Measurements from ENCODE around the gene PDGFA.

The PDGFA gene

DNA sequence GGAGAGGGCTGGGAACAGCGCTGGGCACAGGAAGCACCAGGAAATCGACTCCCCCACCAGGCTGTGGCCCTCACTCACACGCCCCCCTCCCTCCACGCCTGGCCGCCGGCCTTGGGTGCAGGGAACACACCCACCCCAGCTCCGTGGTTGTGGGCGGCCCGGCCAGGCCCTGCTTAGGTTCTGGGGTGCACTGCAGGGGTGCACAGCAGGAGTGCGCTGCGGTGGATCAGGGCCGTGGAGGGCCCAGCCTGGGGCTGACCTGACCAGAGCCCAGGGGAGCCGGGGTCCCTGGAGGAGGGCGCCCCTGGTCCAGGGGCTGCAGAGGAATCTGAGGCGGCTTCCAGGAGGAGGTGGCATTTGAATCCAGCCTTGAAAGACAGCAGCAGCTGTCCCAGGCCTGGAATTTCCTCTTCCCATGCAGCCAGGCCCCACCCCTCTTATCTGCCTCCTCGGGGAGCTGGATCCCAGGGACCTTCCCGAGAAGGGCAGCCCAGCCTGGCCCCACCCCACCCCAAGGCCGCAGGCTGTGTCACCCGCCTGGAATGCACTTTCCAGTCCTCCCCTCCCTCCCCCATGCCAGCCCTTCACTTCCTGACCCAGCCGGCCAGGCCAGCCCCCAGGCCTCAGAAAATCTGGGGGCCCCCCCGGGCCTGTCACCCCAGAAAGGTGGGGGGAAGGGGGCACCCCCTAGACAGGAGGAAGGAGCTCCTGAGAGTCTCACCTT, 18.4 kb upstream of the PDGFA start:
- no peak for DNase-seq (ENCODE audit: low read depth, low spot score)

DNA sequence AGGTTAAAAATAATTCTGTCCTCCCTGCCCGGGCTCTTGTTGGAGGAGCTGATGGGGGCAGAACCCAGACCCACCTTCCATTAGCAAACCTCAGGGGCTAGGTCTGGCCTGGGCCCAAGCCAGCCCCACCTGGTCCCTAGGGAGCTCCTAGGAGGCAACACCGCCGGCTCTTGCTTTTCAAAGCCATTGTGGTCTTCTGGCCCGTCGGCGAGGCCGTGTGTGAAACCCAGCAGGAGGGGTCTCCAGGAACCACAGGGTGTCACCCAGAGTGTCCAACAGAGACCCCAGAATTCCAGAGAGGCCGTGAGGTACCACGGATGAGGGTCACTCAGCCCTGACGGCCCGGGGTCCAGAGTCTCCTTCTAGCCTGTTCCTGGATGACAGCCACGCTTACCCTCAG, 16.6 kb upstream of the PDGFA start:
- DNase-seq (ENCODE audit: low read depth, low spot score) = no peak

DNA sequence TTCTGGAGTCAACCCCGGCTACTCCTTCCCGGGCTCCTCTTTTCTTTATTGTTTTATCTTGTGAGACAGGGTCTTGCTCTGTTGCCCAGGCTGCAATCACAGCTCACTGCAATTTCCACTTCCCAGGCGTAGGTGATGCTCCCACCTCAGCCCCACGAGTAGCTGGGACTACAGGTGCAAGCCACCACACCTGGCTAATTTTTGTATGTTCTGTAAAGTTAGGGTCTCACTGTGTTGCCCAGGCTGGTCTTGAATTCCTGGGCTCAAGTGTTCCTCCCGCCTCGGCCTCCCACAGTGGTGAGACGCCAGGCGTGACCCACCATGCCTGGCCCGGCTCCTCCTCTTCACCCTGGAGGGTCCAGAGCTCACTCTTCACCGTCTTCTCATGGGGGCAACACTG, 15.3 kb upstream of the PDGFA start:
- no peak for DNase-seq (ENCODE audit: low read depth, low spot score)

DNA sequence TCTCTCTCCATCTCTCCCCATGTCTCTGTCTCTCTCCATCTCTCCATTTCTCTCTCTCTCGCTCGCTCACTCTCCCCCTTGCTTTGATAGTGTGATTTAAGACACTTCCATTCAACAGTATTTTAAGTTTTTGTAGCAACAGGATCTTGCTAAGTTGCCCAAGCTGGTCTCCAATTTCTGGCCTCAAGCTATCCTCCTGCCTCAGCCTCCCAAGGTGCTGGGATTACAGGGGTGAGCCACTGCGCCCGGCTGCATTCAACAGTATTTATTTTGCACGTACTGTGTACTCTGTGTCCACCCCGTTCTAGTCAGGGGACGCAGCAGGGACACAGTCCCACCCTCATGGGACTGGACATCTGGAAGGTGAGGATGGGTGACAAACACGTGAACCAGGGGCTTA, 14.4 kb upstream of the PDGFA start:
- no peak for DNase-seq (ENCODE audit: low read depth, low spot score)

DNA sequence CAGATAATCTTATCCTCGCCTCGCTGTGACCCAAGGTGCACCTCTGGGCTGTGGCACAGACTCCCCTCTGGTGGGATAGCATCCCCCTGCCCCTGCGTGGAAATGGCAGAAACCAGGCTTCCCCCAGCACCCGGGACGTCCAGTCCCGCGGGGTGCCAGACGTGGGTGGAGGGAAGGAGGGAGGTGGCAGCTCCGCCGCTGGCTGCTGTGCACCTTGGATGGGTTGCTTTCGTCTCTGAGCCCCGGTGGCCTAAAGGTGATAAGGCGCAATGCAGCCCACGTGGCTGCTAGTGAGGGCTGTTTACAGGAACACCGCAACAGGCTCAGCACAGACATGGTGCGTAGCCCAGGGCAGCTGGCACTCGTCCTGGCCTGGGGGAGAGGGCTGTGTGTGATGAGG, 13.6 kb upstream of the PDGFA start:
- no peak for DNase-seq (ENCODE audit: low read depth, low spot score)

DNA sequence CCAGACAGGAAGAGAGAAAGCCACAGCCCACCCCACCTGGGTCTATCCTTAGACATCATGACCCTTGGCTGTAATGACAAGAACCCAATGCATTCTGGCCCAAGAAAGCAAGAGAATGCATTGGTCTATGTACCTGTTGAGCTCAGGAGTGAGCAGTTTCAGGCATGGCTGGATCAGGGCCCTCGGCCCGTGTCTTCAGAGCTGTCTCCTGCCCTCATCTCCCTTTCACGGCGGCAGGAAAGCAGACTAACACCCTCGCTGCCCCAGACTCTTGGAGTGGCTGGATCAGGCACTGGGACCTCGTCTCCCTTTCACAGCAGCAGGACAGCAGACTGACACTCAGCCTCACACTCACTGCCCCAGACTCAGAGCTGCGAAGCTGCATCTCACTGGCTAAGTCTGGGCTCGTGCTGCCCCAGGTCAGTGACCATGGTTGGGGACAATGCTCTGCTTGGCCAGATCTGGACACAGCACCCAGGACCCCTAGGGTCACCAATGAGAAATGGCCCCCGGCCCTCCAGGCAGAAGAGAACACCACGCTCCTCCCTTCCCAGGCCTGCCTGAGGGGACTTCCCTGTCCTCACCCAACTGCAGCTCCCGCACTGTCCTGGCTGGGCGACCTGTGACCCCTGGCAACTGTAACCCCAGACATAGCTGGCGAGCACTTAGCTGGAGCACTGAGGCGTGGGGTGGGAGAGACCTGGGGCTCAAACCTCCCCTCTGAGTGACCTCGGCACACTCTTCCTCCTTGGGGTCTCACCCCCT, 12.9 kb upstream of the PDGFA start:
- no peak for DNase-seq (ENCODE audit: low read depth, low spot score)

DNA sequence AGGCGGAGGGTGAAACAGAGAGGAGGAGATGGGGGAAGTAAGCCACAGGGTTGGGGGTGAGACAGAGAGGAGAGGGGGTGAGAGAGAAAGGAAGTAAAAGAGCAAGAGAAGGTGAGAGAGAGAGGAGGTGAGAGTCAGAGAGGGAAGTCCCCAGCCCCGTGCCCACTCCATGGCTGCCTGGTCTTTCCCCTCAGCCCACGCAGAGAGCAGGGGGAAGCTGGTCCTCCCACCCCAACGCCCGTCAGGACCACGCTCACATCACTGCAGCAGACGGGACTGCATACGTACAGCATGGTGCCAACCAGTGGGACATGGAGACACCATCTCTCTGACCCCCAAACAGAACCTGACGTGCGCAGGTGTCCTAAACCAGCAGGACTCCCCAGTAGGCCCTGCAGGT, 12.1 kb upstream of the PDGFA start:
- no peak for DNase-seq (ENCODE audit: low read depth, low spot score)

DNA sequence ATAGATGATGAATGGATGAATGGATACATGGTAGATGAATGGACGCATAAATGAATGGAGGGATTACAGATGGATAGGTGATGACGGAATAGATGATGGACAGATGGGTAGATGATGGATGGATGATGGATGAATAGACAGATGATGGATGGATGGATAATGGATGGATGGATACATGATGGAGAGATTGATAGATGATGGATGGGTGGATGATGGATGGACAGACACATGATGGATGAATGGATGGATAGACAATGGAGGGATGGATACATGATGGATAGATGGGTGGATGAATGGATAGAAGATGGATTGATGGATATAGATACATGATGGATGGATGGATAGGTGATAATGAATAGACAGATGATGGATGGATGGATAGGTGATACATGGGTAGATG, 8.8 kb upstream of the PDGFA start:
- DNase-seq (ENCODE audit: low read depth, low spot score) = no peak

DNA sequence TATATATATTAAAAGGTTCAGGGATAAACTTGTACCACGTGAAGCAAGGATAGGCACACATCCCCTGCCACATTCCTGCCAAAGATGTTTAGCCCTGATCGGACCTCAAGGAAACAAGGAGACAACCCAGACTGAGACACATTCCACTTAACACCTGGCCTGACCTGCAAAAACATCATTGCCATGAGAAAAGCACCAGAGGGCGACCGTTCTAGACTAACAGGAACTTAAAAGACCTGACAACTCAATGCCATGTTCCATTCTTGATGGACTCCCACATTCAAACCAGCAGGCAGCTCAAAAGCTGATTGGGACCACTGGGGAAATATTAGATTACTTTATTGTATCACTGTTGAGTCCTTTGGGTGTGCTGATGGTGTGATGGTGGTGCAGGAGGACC, 8.1 kb upstream of the PDGFA start:
- DNase-seq (ENCODE audit: low read depth, low spot score) = no peak

DNA sequence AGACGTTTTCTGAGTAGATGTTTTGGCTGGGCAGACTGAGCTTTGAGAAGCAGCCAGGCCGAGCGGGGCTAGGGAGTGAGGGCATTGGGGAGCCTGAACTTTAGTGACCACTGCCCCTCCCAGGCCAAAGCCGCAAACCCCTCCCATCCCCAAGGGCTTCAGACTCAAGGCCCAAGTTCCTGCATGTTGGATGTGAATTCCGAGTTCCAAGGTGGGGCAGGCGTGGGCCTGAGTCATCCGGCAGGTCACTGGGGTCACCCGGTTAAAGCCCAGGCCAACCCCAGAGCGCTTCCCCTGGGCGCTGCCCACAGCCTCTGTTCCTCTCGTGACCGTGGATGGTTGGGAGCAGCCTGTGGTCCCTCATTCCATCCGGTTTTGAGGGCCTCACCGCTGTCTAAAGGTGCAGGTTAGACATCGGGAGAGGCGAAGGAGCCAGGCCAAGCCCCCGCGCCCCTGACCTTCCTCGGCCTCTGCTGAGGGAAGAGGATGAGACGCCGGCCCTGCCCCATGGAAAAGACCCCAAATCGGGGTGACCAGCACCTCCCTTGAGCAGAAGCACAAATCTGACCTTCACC, 6.9 kb upstream of the PDGFA start:
- no peak for DNase-seq (ENCODE audit: low read depth, low spot score)

DNA sequence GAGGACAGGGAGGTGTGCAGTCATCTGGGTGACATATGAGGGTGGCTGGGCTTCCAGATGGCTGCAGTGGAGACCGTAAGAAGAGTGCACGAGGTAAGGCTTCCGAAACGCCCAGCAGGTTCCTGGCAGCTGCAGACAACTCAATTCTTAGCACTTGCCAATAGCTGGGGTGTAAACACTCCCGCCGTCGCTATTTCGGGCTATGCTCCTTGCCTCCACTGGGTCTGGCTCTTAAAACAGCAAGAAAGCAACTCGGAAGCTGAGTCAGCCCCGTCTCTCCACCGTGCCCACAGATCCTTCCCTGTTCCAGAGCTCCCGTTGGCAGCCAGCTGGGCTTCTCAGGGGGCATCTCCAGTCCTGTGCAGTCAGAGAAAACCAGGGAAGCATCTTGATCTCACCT, 6.1 kb upstream of the PDGFA start:
- DNase-seq (ENCODE audit: low read depth, low spot score) = no peak

DNA sequence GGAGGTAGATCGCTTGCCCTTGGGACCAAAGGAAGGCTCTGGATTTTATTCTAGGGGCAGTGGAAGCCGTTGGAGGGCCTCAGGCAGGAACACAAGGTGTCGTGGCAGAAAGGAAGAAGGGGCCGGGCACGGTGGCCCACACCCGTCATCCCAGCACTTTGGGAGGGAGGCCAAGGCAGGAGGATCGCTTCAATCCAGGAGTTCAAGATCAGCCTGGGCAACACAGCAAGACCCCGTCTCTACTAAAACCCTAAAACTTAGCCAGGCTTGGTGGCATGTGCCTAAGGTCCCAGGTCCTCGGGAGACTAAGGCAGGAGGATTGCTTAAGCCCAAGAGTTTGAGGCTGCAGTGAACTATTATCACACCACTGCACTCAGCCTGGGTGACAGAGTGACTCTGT, 5.2 kb upstream of the PDGFA start:
- no peak for DNase-seq (ENCODE audit: low read depth, low spot score)

DNA sequence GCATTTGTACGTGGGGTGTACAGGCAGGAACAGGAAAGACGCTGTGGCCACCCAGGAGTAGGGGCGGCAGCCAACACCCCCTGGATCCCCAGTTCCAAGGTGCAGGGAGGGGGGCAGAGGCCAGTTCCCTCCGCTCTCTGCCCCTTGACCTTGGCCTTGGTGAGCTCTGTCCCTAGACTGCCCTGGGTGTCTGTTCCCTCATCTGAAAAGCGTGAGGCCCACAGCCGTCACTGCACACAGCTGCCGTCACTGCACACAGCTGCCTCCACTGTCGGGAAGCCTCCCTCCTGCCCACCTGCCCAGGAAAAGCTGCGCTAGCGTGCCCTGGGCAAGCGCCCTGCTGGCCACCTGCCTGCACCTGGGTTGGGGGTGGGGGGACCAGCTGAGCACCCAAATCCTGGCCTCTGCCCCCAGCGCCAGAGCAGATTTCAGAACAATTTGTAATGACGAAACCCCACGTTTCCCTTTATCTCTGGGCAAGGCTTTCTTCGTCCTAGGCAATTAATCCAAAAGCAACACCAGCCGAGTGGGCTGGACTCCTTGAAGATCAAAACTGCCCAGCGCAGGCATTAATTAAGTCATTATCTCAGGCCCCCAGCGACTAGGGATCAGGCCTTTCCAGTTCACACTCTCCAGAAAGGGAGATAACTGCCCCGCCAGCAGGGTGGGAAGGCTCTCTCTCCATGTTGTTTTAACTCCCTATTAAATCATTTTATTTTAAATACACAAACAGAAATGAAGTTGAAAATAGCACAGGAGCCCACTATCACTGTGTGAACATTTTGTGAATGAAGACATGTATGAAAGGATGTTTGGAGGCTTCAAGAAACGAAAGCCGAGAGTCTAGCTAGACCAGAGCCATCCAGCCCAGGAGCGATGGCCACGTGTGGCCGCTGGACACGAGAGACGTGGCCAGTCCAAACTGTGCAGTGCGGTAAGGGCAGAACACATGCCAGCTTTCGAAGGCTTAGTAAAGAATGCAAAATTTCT, 4.0 kb upstream of the PDGFA start:
- no peak for DNase-seq (ENCODE audit: low read depth, low spot score)

DNA sequence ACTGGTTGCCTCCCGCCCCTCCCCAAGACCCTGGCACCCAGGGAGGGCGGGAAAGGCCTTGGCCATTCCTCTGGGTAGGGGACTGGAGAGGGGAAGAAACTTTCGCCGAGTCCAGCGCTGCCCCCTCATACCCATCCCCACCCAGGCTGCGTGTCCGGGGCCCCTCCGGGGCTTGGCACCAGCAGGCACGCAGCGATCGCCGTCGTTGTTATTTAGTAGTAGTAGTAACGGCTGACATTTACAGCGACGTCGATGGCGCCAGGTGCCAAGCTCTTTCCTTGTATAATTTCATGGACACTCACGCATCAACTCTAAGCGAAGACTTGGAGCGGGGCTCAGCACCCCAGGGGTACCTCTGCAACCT, 3.3 kb upstream of the PDGFA start:
- no peak for DNase-seq (ENCODE audit: low read depth, low spot score)

DNA sequence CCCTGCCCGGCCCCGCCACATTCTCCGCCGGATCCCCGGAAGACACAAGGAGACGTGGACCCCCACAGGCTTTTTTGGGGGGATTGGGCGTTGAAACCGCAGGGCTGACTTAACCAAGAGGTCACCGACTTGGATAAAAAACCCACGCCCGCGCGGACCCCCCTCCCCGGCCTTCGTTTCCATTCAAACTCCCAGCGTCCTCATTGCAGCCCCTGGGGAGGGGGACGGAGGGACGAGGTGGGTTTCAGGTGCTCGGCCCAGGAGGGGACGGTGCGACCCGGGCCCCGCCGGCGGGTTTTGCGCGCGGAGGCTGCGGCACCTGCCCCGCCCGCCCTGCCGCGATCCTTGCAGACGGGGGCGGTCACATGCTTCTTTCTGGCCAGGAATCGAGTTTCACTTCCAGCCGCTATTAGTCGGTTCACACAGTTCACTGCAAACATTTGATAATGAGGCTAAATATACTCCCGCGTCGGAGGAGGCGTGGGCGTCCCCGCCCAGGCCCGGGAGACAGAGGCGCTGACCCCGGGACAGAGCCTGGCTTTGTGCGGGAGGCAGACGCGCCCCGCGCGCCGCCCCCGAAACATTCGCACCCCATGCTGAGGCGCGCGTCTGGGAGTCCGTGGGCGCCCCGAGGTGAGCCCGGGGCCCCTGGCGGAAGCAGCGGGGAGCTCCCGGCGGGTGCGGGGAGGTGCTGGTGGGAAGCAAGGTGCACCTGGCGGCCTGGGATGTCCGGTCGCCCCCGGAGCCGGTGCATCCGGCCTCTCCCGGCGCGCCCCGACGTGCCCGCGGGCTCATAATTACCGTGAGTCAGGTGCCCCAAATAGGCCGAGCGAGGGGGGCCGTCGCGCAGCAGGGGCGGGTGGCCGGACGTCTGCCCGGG, 2.7 kb upstream of the PDGFA start:
- no peak for DNase-seq (ENCODE audit: low read depth, low spot score)

DNA sequence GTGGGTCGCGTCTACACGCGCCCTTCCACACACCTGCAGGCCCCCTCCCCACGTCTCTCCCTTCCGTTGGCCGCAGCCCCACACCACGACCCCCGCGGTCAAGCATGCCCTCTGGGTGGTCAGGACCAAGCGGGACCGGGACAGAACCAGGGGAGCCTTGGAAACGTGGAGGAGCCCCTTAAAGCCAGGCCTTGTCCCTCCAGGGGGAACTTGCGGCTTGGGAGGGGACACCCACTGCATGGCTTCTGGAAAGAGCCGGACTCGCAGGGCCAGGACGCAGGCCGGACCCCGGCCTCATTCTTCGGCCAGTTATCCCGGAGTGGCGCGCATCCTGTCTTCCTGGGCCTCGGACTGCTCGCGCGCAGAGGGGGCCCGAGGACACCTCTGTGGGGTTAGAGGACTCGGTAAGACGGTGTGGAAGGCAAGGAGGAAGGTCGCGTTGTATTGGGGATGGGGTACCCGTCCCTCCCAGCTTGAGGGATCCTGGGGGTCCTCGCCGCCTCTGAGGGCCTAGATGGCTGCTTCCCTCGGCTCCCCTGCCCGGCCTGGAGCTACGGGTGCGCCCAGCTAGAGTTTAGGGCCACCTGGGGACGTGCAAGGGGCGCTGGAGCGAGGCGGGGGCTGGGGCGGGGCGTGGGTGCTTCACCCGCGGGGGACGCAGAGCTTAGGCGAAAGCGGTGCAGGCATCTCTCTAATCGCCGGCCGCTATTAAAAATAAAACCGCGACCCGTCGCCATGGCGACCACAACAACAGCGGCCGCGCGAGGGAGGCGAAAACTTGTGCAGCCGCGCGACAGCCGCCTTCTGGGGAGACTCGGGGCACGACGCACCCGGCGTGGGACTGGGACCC, 1.8 kb upstream of the PDGFA start:
- DNase-seq (ENCODE audit: low read depth, low spot score) = no peak

DNA sequence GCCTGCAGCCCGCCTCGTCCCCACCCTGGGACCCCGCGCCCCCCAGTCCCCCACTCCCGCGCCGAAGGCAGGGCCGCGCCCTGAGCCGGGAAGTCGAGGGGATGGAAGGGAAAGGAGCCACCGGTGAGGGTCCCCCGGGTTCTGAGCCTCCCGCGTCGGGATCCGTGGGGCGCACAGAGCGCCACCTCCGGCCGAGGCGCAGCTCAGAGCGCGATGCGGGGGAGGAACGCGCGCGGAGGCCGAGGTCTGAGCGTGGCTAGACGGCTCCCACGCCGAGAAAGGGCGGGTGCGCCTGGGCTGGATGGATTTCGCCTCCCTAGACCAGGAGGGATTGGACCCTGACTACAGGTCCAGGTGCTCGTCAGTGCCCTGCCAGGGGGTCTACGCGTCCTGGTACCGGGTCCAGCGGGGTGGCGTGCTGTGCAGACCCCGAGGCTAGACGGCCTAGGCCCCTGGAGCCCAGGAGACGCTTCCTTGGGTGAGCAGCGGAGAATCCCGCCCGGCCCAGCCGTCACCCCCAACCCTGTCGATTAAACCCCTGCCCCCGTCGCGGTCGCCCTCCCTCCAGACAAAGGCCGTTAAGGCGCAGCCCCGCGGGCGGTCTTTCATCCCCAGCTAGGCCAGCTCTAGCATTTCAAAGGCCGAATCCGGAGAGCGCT, 986 bp upstream of the PDGFA start:
- DNase-seq (ENCODE audit: low read depth, low spot score) = no peak

DNA sequence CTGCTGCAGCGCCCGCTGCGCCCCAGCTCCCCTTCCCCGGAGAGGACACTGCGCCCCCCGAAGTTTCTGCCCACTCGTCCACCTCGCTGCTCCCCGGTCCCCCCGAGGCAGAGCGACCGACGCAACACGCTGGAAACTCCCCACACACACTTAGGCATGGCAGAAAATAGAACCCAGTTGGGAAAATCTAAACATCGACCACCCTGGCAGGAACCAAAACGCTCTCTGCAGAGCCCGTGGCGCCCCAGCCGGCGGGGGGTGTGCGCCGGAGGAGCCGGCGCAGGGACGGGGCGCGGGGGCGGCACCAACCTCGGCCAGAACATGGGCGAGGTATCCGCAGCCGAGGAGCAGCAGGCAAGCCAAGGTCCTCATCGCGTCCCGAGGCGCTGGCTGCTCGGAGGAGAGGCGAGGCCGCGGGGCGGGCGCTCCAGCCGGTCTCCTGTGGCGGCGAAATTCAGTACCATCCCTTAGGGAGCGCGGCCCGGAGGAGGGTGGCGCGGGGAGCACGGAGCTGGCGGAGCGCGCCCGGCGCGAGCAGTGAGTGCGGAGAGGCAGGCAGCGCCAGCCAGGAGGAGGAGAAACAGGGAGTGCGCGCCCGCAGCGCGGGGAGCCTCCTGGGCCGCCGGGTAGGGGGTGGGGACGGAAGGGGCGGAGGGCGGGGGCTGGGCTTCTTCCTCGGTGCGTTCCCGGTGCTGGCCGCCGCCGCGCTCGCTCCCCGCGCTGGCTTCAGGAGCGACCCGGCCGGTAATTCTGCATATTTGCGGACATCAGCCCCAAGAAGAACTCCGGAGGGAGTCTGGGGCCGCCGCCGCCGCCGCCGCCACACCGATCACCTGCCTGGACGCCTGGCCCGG, 789 bp downstream of the PDGFA start:
- no peak for DNase-seq (ENCODE audit: low read depth, low spot score)

Data from brain pericyte (primary cell).